ENCODE results near the gene GRAMD2B. TPM values are rescaled to one million over a fixed set of nuclear protein-coding genes. Genes with fewer than 3 reads are reported as not detected.

The GRAMD2B gene
- total RNA-seq, 1 donor from 2014 or later = 32.1 TPM

DNA sequence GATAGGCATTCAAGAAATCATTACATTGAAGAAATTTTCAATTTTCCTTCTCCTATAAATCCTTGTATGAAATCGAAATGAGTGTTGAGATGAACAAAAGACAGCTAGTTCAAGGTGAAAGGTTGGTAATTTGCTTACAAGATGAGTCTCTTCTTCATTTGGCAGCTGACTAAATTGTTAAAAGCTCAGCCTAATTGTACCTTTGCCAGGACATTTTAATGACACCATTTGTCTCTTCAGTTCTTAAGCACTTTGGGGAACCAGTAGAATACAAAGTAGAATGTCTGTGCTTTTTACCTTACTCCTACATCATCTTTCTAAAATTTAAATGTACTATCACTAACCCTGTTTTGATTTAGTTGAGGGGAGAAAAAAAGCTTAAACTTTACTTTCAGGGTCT is 59.4 kb downstream of the GRAMD2B start:
- DNase-seq (ENCODE audit: low spot score, unreplicated experiment) = no peak
- Mint-ChIP-seq H3K27ac (no peak overlapping the region), H3K36me3 (ENCODE audit: insufficient read depth) (peaks cover 41% of the 10 kb centered on the region), H3K4me1 (ENCODE audit: low read depth) (no peaks in the 10 kb centered on the region), H3K9me3 (ENCODE audit: low read depth) (no peaks in the 10 kb centered on the region), H3K4me3 (ENCODE audit: low read depth) (no peak overlapping the region), H3K27me3 (no peaks in the 10 kb centered on the region)
- TF ChIP-seq, protein P1, sequence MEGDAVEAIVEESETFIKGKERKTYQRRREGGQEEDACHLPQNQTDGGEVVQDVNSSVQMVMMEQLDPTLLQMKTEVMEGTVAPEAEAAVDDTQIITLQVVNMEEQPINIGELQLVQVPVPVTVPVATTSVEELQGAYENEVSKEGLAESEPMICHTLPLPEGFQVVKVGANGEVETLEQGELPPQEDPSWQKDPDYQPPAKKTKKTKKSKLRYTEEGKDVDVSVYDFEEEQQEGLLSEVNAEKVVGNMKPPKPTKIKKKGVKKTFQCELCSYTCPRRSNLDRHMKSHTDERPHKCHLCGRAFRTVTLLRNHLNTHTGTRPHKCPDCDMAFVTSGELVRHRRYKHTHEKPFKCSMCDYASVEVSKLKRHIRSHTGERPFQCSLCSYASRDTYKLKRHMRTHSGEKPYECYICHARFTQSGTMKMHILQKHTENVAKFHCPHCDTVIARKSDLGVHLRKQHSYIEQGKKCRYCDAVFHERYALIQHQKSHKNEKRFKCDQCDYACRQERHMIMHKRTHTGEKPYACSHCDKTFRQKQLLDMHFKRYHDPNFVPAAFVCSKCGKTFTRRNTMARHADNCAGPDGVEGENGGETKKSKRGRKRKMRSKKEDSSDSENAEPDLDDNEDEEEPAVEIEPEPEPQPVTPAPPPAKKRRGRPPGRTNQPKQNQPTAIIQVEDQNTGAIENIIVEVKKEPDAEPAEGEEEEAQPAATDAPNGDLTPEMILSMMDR (IDR thresholded peaks at IDR 0.05; ENCODE audit: unreplicated experiment) = no peak

GRCh38 chr5:126483156-126483555 is 59.9 kb downstream of the GRAMD2B start:
- Mint-ChIP-seq H3K4me1 (ENCODE audit: low read depth) (no peaks in the 10 kb centered on the region), H3K36me3 (ENCODE audit: insufficient read depth) (peaks cover 44% of the 10 kb centered on the region), H3K9me3 (ENCODE audit: low read depth) (no peaks in the 10 kb centered on the region), H3K4me3 (ENCODE audit: low read depth) (no peak overlapping the region), H3K27ac (no peak overlapping the region), H3K27me3 (no peaks in the 10 kb centered on the region)
- TF ChIP-seq, protein P1 (IDR thresholded peaks at IDR 0.05; ENCODE audit: unreplicated experiment) = no peak
- no peak for DNase-seq (ENCODE audit: low spot score, unreplicated experiment)

DNA sequence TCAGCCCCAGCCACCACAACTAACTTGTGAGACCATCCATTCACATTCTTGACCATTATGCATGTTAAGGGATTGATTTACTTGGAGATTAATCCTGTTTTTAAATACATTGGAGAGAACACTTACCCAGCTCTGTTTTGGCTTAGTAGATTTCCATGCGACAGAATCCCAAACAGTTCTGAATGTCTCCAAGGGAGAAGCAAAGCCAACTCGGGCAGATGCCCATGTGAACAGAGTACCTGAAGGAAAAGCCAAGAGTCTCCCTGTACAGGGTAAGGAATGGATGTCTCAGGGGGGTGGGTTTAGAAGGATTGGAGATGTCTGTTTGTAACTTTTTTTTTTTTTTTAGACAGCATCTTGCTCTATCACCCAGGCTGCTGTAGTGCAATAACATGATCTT is 61.0 kb downstream of the GRAMD2B start:
- no peak for DNase-seq (ENCODE audit: low spot score, unreplicated experiment)
- Mint-ChIP-seq H3K4me1 (ENCODE audit: low read depth) (no peaks in the 10 kb centered on the region), H3K4me3 (ENCODE audit: low read depth) (no peak overlapping the region), H3K27me3 (no peaks in the 10 kb centered on the region), H3K36me3 (ENCODE audit: insufficient read depth) (peaks cover 47% of the 10 kb centered on the region), H3K9me3 (ENCODE audit: low read depth) (no peaks in the 10 kb centered on the region), H3K27ac (no peak overlapping the region)
- TF ChIP-seq, protein P1 (IDR thresholded peaks at IDR 0.05; ENCODE audit: unreplicated experiment) = no peak

DNA sequence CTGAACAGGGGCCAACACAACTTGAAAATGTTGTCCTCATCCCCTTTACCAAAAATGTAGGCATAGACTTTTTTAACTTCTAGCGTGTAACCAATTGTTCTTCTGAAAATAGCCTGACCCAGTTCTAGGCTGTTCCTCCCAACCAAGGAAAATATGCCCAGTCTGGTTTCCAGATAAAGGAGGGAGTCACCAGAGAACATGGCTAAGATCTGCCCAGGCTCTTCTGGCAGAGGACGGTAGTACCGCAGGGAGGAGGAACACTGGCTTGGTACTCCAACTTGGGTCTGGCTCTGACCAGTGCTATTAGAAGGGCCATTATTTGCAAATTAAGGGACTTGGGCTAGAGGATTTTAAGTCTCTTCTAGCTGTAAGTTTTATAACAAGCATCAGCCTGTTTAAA is 63.1 kb downstream of the GRAMD2B start:
- no peaks in the 10 kb centered on the region for H3K9me3 Mint-ChIP-seq (ENCODE audit: low read depth)
- DNase-seq (ENCODE audit: low spot score, unreplicated experiment) = no peak
- peaks cover 47% of the 10 kb centered on the region for H3K36me3 Mint-ChIP-seq (ENCODE audit: insufficient read depth)
- no peaks in the 10 kb centered on the region for H3K4me1 Mint-ChIP-seq (ENCODE audit: low read depth)
- no peak overlapping the region for H3K4me3 Mint-ChIP-seq (ENCODE audit: low read depth)
- H3K27me3 Mint-ChIP-seq = no peaks in the 10 kb centered on the region
- TF ChIP-seq, protein P1 (IDR thresholded peaks at IDR 0.05; ENCODE audit: unreplicated experiment) = no peak
- no peak overlapping the region for H3K27ac Mint-ChIP-seq

DNA sequence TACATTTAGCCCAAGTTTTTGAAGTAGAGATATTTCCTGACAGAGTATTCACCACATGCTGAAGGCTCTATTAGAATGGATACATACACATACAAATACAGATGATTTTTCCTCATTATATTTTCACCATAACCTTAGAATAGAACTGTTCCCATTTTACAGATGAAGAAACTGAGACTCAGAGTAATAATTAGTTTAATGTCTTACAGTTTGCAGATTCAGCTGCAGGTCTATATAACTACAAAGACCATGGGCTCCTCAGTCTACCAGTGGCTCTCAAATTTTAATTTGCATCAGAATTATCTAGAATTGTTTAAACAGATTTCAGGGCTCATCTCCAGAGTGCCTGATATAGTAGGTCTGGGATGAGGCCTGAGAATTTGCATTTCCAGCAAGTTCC is 64.4 kb downstream of the GRAMD2B start:
- no peak overlapping the region for H3K27ac Mint-ChIP-seq
- no peaks in the 10 kb centered on the region for H3K27me3 Mint-ChIP-seq
- no peak overlapping the region for H3K4me3 Mint-ChIP-seq (ENCODE audit: low read depth)
- H3K9me3 Mint-ChIP-seq (ENCODE audit: low read depth) = no peaks in the 10 kb centered on the region
- TF ChIP-seq, protein P1 (IDR thresholded peaks at IDR 0.05; ENCODE audit: unreplicated experiment) = no peak
- H3K4me1 Mint-ChIP-seq (ENCODE audit: low read depth) = no peaks in the 10 kb centered on the region
- DNase-seq (ENCODE audit: low spot score, unreplicated experiment) = no peak
- peaks cover 51% of the 10 kb centered on the region for H3K36me3 Mint-ChIP-seq (ENCODE audit: insufficient read depth)
